Astrocyte (in vitro differentiated cells and primary cell): ENCODE data around the gene LMTK2.

Source experiments
- CTCF ChIP-seq: IDR thresholded peaks from 2 replicates; pipeline ENCODE4 v1.5.1; 2011; ENCODE audit warnings: low read depth, mild to moderate bottlenecking, inconsistent platforms, low read length, moderate library complexity; ENCODE audit not compliant: insufficient read depth
- EZH2 ChIP-seq: IDR thresholded peaks from 2 replicates; pipeline ENCODE4 v1.6.1; 2012; ENCODE audit warnings: mild to moderate bottlenecking, low read length, inconsistent platforms; ENCODE audit not compliant: insufficient read depth

- TF ChIP-seq CTCF (no peak), EZH2 (no peak)
Measured at GRCh38 chr7:98075801-98076200, 30.9 kb upstream of the LMTK2 start.
